Germinal center (tissue), 1 donor: Measurements from ENCODE around the gene NCF4.

Source experiments
- DNase-seq: peaks from one replicate; pipeline ENCODE4 v3.0.0; 2012; ENCODE audit warnings: mixed read lengths, low spot score

The NCF4 gene

GRCh38 chr22:36922105-36922608, 61.4 kb downstream of the NCF4 start:
- no peak for DNase-seq

- no peak for DNase-seq
Observed at GRCh38 chr22:36922711-36923110, 61.9 kb downstream of the NCF4 start.

GRCh38 chr22:36923131-36923788, 62.5 kb downstream of the NCF4 start:
- DNase-seq = no peak

GRCh38 chr22:36924151-36924698, 63.4 kb downstream of the NCF4 start:
- DNase-seq = no peak

- DNase-seq = no peak
Observed at GRCh38 chr22:36925388-36926290, 64.8 kb downstream of the NCF4 start.

- DNase-seq = no peak
Observed at GRCh38 chr22:36926309-36926708, 65.5 kb downstream of the NCF4 start.

GRCh38 chr22:36926721-36927435, 66.1 kb downstream of the NCF4 start:
- DNase-seq = no peak
